K562 (cell line): ENCODE results near the gene GALM. TPM values are rescaled to one million over a fixed set of nuclear protein-coding genes. Genes with fewer than 3 reads are reported as not detected.
A peak's percentile ranks its signal among the peaks of the same experiment; 100 is the strongest.

Source experiments
- ATF1 ChIP-seq, 2 experiments: fragments of 450-650 bp in 1 of 2; IDR thresholded peaks; 2 replicates each; pipeline ENCODE4 v1.6.1; 2016; ENCODE audit warnings: missing compliant biosample characterization in 1 of 2, missing genetic modification characterization in 1 of 2
- ATF7 ChIP-seq: fragments of 450-650 bp; IDR thresholded peaks from 2 replicates; pipeline ENCODE4 v1.7.1; 2014; ENCODE audit warnings: mild to moderate bottlenecking, moderate library complexity
- CBX3 ChIP-seq, 2 experiments: IDR thresholded peaks; 1 replicate in 1 of 2; 2 replicates in 1 of 2; pipeline ENCODE4 v1.6.1; 2012; ENCODE audit warnings: inconsistent platforms in 2 of 2, low read length in 2 of 2, borderline replicate concordance in 1 of 2, control low read depth in 1 of 2
- ELK3 ChIP-seq: fragments of 450-650 bp; formaldehyde crosslinking; IDR thresholded peaks from 2 replicates; pipeline ENCODE4 v1.4.0; 2020; ENCODE audit warnings: mild to moderate bottlenecking
- EP300 ChIP-seq: IDR thresholded peaks from 2 replicates; pipeline ENCODE4 v1.6.1; 2012; ENCODE audit warnings: low read length, improper control_type of control experiment
- EP400 ChIP-seq: fragments of 450-650 bp; IDR thresholded peaks from 2 replicates; pipeline ENCODE4 v1.6.1; 2017; ENCODE audit warnings: antibody characterized with exemption, mild to moderate bottlenecking, moderate library complexity
- FOXJ3 ChIP-seq: sonication (generic); formaldehyde crosslinking; IDR thresholded peaks from 2 replicates; pipeline ENCODE4 v1.4.0; 2020; ENCODE audit warnings: mild to moderate bottlenecking, missing genetic modification reagents
- FOXM1 ChIP-seq, 2 experiments: fragments of 450-650 bp in 1 of 2; sonication (generic) in 1 of 2; formaldehyde crosslinking in 1 of 2; IDR thresholded peaks; 2 replicates each; pipeline versions ENCODE4 v1.6.1 to v1.9.0; 2017 to 2022; ENCODE audit warnings: low read depth in 2 of 2, mild to moderate bottlenecking in 2 of 2, missing genetic modification reagents in 1 of 2, moderate library complexity in 1 of 2
- HNRNPK ChIP-seq: fragments of 200-400 bp; formaldehyde crosslinking; IDR thresholded peaks from one replicate; pipeline ENCODE4 v1.6.1; 2018; ENCODE audit warnings: mild to moderate bottlenecking, low read depth, low read length; ENCODE audit not compliant: poor library complexity, severe bottlenecking
- ILK ChIP-seq: fragments of 450-650 bp; IDR thresholded peaks from 2 replicates; pipeline ENCODE4 v1.6.1; 2016; ENCODE audit warnings: missing genetic modification characterization, low read depth, mild to moderate bottlenecking, missing compliant biosample characterization, moderate library complexity, borderline replicate concordance
- MCM5 ChIP-seq: fragments of 450-650 bp; IDR thresholded peaks from 2 replicates; pipeline ENCODE4 v1.6.1; 2016; ENCODE audit warnings: low read depth
- MEF2D ChIP-seq: conservative IDR thresholded peaks from 2 replicates; pipeline ENCODE4 v1.6.1; 2016; ENCODE audit warnings: low read depth, missing genetic modification characterization, missing compliant biosample characterization
- PATZ1 ChIP-seq: fragments of 250-450 bp; sonication (Bioruptor Pico); IDR thresholded peaks from 2 replicates; pipeline ENCODE4 v1.5.0; 2020; ENCODE audit warnings: mild to moderate bottlenecking, borderline replicate concordance
- RNF2 ChIP-seq: sonication (generic); IDR thresholded peaks from 2 replicates; pipeline ENCODE4 v1.6.1; 2016
- SRF ChIP-seq, 2 experiments: fragments of 250-450, 450-650 bp in 1 of 2; sonication (Bioruptor Pico) in 1 of 2; sonication (generic) in 1 of 2; formaldehyde crosslinking; IDR thresholded peaks; 2 replicates each; pipeline versions ENCODE4 v1.5.0 to v1.5.1; 2020 to 2022; ENCODE audit warnings: mild to moderate bottlenecking in 1 of 2, missing genetic modification reagents in 1 of 2
- XRCC3 ChIP-seq: fragments of 450-650 bp; IDR thresholded peaks from 2 replicates; pipeline ENCODE4 v1.6.1; 2017; ENCODE audit warnings: mild to moderate bottlenecking, moderate library complexity
- ZBTB7A ChIP-seq: IDR thresholded peaks from 2 replicates; pipeline ENCODE4 v1.6.1; 2011; ENCODE audit warnings: low read depth, mild to moderate bottlenecking, low read length, moderate library complexity, borderline replicate concordance; ENCODE audit not compliant: control insufficient read depth
- ZNF175 ChIP-seq: fragments of 200-800 bp; sonication (Bioruptor generic); IDR thresholded peaks from 2 replicates; pipeline ENCODE4 v1.6.1; 2016; ENCODE audit warnings: low read depth, mild to moderate bottlenecking, missing genetic modification characterization, missing compliant biosample characterization
- ZNF778 ChIP-seq: fragments of 450-650 bp; formaldehyde crosslinking; IDR thresholded peaks from 2 replicates; pipeline ENCODE4 v1.4.0; 2020; ENCODE audit warnings: mild to moderate bottlenecking, moderate library complexity
- polyA plus RNA-seq, 8 experiments: library from polyadenylated mRNA; depleted of rRNA in 4 of 8; stranded (reverse) in 5 of 8; unstranded in 3 of 8; fragments of >200 nt; fragmentation: Nextera tagmentation in 2 of 8; fragmentation: Illumina TruSeq in 1 of 8; extraction: Ambion mirVana in 2 of 8; extraction: Trizol in 1 of 8; gene quantifications; 2 replicates each; pipeline versions ENCODE4 v1.2.1 to v1.2.3, GENCODE V29; 2011 to 2014; ENCODE audit warnings: inconsistent platforms in 1 of 8, missing spikeins in 1 of 8
- total RNA-seq, 7 experiments: library from RNA; depleted of rRNA in 6 of 7; stranded (reverse); fragments of >200 nt in 6 of 7; fragmentation: Illumina TruSeq in 2 of 7; extraction: Trizol in 2 of 7; gene quantifications; 2 replicates each; pipeline versions ENCODE4 v1.2.1 to v1.2.3, GENCODE V29; 2011 to 2021; ENCODE audit warnings: low replicate concordance in 1 of 7

GALM gene
- total and polyA plus RNA-seq, 9 of the 15 experiments (the other 6 are each of a cell fraction or from before 2014, with no cell fraction given), result 22.1 to 51.7 (median 27.9) TPM

GRCh38 chr2:38652431-38653273, 13.3 kb upstream of the GALM start (continued):
- no peak for TF ChIP-seq HNRNPK
- TF ChIP-seq FOXJ3, result no peak
- no peak for TF ChIP-seq ZNF778 (CRISPR knock-in tag)
- TF ChIP-seq ELK3 (CRISPR knock-in tag), result no peak
- TF ChIP-seq ZBTB7A, result no peak
- peak; percentile 82 for TF ChIP-seq ATF7
- TF ChIP-seq ZNF175 (CRISPR knock-in tag), result 0 out of 2 replicates have a peak, but pooled peaks have one; percentile 23
- no peak for TF ChIP-seq ATF1 (CRISPR knock-in tag; IDR thresholded peaks at IDR 0.05)
- TF ChIP-seq ATF1 (tag; IDR thresholded peaks at IDR 0.05), result peak; percentile 32; the same call in 1 of the 2 replicates
- no peak for TF ChIP-seq ILK (tag)
- TF ChIP-seq RNF2, result peak; percentile 34; the same call in 1 of the 2 replicates
- TF ChIP-seq XRCC3, result no peak
- no peak for TF ChIP-seq MCM5
- no peak for TF ChIP-seq CBX3 (IDR thresholded peaks at IDR 0.05; ENCODE audit: borderline replicate concordance in 1 of 2, low read length in 2 of 2)
- no peak for TF ChIP-seq PATZ1 (CRISPR knock-in tag)
- TF ChIP-seq EP300, result peak; percentile 92
- peak; percentile 93 for TF ChIP-seq FOXM1 (IDR thresholded peaks at IDR 0.05; ENCODE audit: low read depth)
- TF ChIP-seq FOXM1 (CRISPR knock-in tag; IDR thresholded peaks at IDR 0.05; ENCODE audit: low read depth), result no peak
- peak; percentile 75 for TF ChIP-seq MEF2D
- TF ChIP-seq SRF (CRISPR knock-in tag; IDR thresholded peaks at IDR 0.05), result peak in 1 of 2 experiments; percentile 27; a peak in 1 of 4 replicates
- TF ChIP-seq EP400, result peak; percentile 27; the same call in 1 of the 2 replicates
